Hepatocyte (in vitro differentiated cells): ENCODE measurements around the gene ATXN1.

Source experiments
- EZH2 ChIP-seq: fragments of 200-600 bp; sonication (generic); IDR thresholded peaks from 2 replicates; pipeline ENCODE4 v1.6.1; 2016; ENCODE audit warnings: antibody characterized with exemption, mild to moderate bottlenecking, borderline replicate concordance
- EZH2phosphoT487 ChIP-seq: fragments of 200-600 bp; sonication (generic); IDR thresholded peaks from one replicate; pipeline ENCODE4 v1.6.1; 2018; ENCODE audit warnings: antibody characterized with exemption, mild to moderate bottlenecking, low read depth, moderate library complexity; ENCODE audit not compliant: unreplicated experiment, severe bottlenecking
- TF ChIP-seq, protein P1 (sequence below): fragments of 200-600 bp; sonication (generic); IDR thresholded peaks from 2 replicates; pipeline ENCODE4 v1.5.1; 2016; ENCODE audit warnings: antibody characterized with exemption, mild to moderate bottlenecking; ENCODE audit not compliant: poor library complexity

DNA sequence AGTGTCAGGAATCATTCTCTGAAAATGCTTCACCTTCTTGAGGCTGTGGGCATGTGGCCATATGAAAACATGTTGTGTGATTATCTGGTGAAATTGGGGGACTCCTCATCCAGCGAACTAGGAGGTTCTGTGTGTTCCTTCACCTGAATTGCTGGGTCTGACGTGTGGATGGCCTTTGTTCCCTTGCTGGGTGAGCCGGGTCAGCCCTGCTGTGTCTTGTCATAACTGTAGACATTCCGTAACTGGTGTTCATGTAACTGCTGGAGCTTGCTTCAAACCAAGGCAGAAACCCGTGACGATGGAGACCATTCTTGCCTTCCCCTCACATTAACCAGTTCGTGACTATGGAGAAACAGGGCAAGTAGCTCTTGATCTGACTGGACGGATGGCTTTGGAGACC is 399.4 kb downstream of the ATXN1 start:
- TF ChIP-seq, protein P1, sequence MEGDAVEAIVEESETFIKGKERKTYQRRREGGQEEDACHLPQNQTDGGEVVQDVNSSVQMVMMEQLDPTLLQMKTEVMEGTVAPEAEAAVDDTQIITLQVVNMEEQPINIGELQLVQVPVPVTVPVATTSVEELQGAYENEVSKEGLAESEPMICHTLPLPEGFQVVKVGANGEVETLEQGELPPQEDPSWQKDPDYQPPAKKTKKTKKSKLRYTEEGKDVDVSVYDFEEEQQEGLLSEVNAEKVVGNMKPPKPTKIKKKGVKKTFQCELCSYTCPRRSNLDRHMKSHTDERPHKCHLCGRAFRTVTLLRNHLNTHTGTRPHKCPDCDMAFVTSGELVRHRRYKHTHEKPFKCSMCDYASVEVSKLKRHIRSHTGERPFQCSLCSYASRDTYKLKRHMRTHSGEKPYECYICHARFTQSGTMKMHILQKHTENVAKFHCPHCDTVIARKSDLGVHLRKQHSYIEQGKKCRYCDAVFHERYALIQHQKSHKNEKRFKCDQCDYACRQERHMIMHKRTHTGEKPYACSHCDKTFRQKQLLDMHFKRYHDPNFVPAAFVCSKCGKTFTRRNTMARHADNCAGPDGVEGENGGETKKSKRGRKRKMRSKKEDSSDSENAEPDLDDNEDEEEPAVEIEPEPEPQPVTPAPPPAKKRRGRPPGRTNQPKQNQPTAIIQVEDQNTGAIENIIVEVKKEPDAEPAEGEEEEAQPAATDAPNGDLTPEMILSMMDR, result no peak
- TF ChIP-seq EZH2phosphoT487 (no peak), EZH2 (no peak)
